HG02798 (cell line): ENCODE data around the gene C22orf23.

Source experiments
- ATAC-seq: cut with Tn5 transposase; IDR thresholded peaks from one replicate; pipeline ENCODE4 v1.9.1; 2021; ENCODE audit warnings: mild to moderate bottlenecking; ENCODE audit not compliant: unreplicated experiment, poor library complexity

The C22orf23 gene

DNA sequence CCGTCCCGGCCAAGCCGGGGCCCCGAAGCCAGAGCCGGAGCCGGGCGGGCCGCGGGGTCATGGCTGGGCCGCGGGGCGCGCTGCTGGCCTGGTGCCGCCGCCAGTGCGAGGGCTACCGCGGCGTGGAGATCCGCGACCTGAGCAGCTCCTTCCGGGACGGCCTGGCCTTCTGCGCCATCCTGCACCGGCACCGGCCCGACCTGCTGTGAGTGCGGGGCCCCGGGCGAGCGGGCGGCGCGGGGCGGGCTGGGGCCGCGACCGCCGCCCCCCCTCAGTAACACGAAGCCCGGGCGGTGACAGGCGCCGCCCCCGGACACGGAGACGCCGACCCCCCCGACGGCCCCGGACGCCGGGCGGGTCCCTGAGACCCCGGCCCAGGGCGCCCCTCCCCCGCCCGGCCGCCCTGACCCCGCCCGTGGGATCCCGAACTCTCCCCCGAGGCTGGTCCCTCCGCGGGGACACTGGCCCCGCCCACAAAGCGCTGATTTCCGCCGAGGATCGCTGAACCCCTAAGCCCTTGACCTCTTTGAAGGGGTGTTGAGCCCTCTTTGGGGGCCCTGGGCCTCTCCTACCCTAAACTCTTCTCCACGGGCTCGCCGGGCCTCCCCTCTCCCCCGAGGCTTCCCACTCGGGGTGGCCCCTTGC lies 46.9 kb downstream of the C22orf23 start:
- ATAC-seq: peak; percentile 33

DNA sequence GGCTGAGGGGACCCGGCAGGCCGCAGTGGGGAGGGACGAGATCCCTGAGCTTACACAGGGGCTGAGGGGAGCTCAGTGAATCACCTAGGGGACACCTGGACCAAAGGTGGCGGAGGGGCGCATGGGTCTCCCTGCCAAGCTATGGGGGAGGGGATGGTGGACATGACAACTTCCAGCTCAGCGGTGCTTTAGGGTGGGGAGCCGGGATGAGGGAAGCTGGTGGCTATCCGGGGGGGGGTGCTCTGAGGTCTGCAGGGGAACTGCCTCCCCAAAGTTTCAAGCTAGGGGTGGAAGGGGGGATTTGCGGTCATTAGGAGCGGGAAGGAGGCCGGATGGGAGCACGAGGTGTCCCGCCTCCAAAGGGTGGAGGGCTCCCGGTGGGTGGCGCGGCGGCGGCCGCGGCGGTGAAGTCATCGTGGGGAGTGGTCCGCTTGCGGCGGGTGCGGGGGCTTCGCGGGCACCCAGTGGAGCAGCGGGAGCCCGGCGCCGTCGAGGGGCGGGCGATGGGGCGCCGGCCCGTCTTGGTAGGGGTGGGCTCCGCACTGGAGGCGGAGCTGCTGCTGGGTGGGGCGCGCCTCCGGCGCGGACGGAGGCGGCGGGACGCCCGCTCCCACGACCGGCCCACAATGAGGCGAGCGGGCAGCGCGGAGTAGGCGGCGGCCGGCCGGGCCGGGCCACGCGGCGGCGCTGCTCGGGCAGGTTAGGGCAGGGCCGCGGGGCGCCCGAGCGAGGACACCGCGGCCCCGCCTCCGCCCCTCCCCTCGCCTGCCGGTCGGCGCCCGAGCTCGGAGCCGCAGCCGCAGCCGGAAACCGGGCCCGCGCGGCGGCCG lies 47.7 kb downstream of the C22orf23 start, which contains the start of gene MICALL1:
Gene MICALL1 (plus strand): TSS at position 764 of the 830 bp plus-strand sequence. CDS start 126 bp downstream, outside the sequence.
- ATAC-seq: peak; percentile 83

GRCh38 chr22:37904572-37905533 lies 48.5 kb downstream of the C22orf23 start:
- ATAC-seq: no peak

GRCh38 chr22:37898441-37899181 lies 54.8 kb downstream of the C22orf23 start:
- ATAC-seq: no peak

- ATAC-seq: no peak
Measured at GRCh38 chr22:37897807-37898206, 55.6 kb downstream of the C22orf23 start.

DNA sequence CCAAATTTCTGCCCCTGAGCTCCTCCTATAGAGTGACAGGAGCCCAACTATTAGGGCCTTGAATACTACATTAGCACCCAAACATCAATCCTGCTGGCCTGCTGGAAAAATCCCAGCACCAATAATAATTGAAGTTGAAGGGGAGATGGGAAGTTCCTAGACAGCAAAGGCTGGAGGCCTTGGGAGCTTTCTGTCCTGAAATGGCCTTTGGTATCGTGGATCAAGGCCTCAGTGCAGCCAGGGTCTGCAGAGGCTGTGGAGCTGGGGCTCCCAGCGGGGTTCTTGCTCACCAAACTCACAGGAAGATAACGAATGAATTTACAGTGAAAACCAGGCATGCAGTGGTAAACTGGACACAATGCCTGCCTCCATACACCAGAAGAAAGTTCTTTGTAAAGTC lies 56.5 kb downstream of the C22orf23 start:
- no peak for ATAC-seq

DNA sequence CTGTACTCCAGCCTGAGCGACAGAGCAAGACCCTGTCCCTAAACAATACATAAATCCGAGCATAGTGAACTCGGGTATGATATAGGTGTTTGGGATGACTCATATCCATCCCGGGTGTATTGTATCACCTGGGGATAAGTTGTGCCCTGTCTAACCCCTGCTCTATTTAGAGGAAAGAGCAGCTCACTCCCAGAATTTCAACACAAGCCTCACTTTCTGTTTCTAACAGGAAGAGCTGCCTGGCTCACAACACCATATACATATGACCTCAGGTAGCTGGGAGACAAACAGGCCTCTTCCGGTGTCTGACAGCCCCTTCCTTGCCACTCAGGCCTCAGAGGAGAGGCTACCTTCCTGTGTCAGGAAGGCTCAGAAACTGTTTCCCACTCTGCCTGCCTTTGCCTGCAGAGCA lies 57.2 kb downstream of the C22orf23 start:
- no peak for ATAC-seq

DNA sequence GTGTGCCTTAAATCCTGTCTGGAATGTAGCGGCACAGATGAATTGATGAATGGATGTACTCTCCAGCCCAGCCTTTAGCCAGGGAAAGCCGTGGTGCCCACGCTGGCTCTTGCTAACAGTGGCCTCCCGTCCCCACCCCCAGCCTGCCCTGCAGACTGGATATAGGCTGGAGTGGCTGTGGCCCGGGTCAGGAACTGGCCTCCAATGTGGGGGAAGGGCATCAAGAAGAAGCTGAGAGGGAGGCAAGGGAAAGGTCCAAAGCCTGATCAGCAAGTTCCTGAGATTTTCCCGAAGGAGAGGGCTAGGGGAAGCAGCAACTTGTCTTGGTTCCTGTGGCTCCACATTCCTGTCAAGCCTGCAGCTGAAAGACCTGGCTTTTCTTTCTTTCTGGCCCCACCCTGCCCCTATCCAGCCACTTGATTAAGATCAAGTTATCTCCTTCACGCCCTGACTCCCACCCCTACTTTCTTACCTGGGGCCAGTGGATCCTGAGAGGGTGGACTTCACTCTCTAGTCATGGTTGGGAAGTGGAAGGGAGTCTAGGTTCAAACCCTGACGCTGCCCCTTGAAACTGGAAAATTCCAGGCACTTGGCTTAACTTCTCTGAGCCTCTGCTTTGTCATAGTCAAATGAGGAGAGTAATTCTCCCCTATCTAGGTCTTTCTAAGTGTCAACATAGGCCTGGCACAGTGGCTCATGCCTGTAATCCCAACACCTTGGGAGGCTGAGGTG lies 58.3 kb downstream of the C22orf23 start:
- ATAC-seq: no peak

- no peak for ATAC-seq
Measured at GRCh38 chr22:37893583-37893983, 59.8 kb downstream of the C22orf23 start.
